ENCODE measurements around the gene MTUS2.
"Not testable (repeated sequence)": the region's sequence is repeated elsewhere in the genome, so short reads cannot be mapped to it uniquely, and the experiment has no call there.

The MTUS2 gene

GRCh38 chr13:29382021-29382420 lies 561.9 kb downstream of the MTUS2 start:
- no peak for DNase-seq (ENCODE audit: extremely low read depth in 1 of 2, low read depth in 1 of 2)

GRCh38 chr13:29383476-29383875 lies 563.3 kb downstream of the MTUS2 start:
- no peak for DNase-seq (ENCODE audit: extremely low read depth in 1 of 2, low read depth in 1 of 2)

GRCh38 chr13:29384466-29384865 lies 564.3 kb downstream of the MTUS2 start:
- no peak for DNase-seq (ENCODE audit: extremely low read depth in 1 of 2, low read depth in 1 of 2)

- DNase-seq (ENCODE audit: extremely low read depth in 1 of 2, low read depth in 1 of 2) = no peak
These were observed 564.7 kb downstream of the MTUS2 start for GRCh38 chr13:29384871-29385270.

- DNase-seq (ENCODE audit: extremely low read depth in 1 of 2, low read depth in 1 of 2) = no peak
These were observed 566.1 kb downstream of the MTUS2 start for GRCh38 chr13:29386246-29386645.

GRCh38 chr13:29390598-29390997 lies 570.5 kb downstream of the MTUS2 start:
- DNase-seq (ENCODE audit: extremely low read depth in 1 of 2, low read depth in 1 of 2) = not testable (repeated sequence)

GRCh38 chr13:29396446-29396845 lies 576.3 kb downstream of the MTUS2 start:
- DNase-seq (ENCODE audit: extremely low read depth in 1 of 2, low read depth in 1 of 2) = no peak

GRCh38 chr13:29397265-29397664 lies 577.1 kb downstream of the MTUS2 start:
- no peak for DNase-seq (ENCODE audit: extremely low read depth in 1 of 2, low read depth in 1 of 2)

GRCh38 chr13:29402166-29402636 lies 582.1 kb downstream of the MTUS2 start:
- no peak for DNase-seq (ENCODE audit: extremely low read depth in 1 of 2, low read depth in 1 of 2)

- no peak for DNase-seq (ENCODE audit: extremely low read depth in 1 of 2, low read depth in 1 of 2)
These were observed 585.3 kb downstream of the MTUS2 start for GRCh38 chr13:29405401-29405800.

GRCh38 chr13:29411481-29411880 lies 591.3 kb downstream of the MTUS2 start:
- no peak for DNase-seq (ENCODE audit: extremely low read depth in 1 of 2, low read depth in 1 of 2)

GRCh38 chr13:29418026-29418425 lies 597.9 kb downstream of the MTUS2 start:
- no peak for DNase-seq (ENCODE audit: extremely low read depth in 1 of 2, low read depth in 1 of 2)

GRCh38 chr13:29421118-29421517 lies 601.0 kb downstream of the MTUS2 start:
- no peak for DNase-seq (ENCODE audit: extremely low read depth in 1 of 2, low read depth in 1 of 2)

- no peak for DNase-seq (ENCODE audit: extremely low read depth in 1 of 2, low read depth in 1 of 2)
These were observed 601.9 kb downstream of the MTUS2 start for GRCh38 chr13:29422015-29422414.

- no peak for DNase-seq (ENCODE audit: extremely low read depth in 1 of 2, low read depth in 1 of 2)
These were observed 602.9 kb downstream of the MTUS2 start for GRCh38 chr13:29423050-29423449.

GRCh38 chr13:29427937-29428309 lies 607.8 kb downstream of the MTUS2 start:
- no peak for DNase-seq (ENCODE audit: extremely low read depth in 1 of 2, low read depth in 1 of 2)

GRCh38 chr13:29428310-29429181 lies 608.4 kb downstream of the MTUS2 start:
- DNase-seq (ENCODE audit: extremely low read depth in 1 of 2, low read depth in 1 of 2) = no peak

GRCh38 chr13:29429286-29429900 lies 609.3 kb downstream of the MTUS2 start:
- no peak for DNase-seq (ENCODE audit: extremely low read depth in 1 of 2, low read depth in 1 of 2)

- no peak for DNase-seq (ENCODE audit: extremely low read depth in 1 of 2, low read depth in 1 of 2)
These were observed 614.2 kb downstream of the MTUS2 start for GRCh38 chr13:29434217-29434945.

GRCh38 chr13:29435125-29435911 lies 615.2 kb downstream of the MTUS2 start:
- no peak for DNase-seq (ENCODE audit: extremely low read depth in 1 of 2, low read depth in 1 of 2)

GRCh38 chr13:29436291-29436690 lies 616.2 kb downstream of the MTUS2 start:
- no peak for DNase-seq (ENCODE audit: extremely low read depth in 1 of 2, low read depth in 1 of 2)
